ENCODE data around the gene FAM171A2.
"Not testable (repeated sequence)": the region's sequence is repeated elsewhere in the genome, so short reads cannot be mapped to it uniquely, and the experiment has no call there.

The FAM171A2 gene

GRCh38 chr17:44334315-44334714 lies 29.3 kb downstream of the FAM171A2 start:
- H3K4me2 ChIP-seq (ENCODE audit: low read length), result no peak overlapping the region
- no peaks in the 10 kb centered on the region for H3K4me1 ChIP-seq (ENCODE audit: control insufficient read depth in 1 of 2, insufficient read depth in 2 of 2, low read length in 2 of 2)
- WGBS (ENCODE audit: extremely low coverage, insufficient coverage, insufficient read length), result no CpG with 5 or more reads among the region's 2 CpGs
- H3K9ac ChIP-seq (ENCODE audit: low read length), result no peak overlapping the region
- H3K4me3 ChIP-seq (ENCODE audit: low read depth, low read length), result no peak overlapping the region
- H3K4ac ChIP-seq (ENCODE audit: low read depth, low read length), result no peak overlapping the region
- H4K91ac ChIP-seq (ENCODE audit: low read depth, low read length), result no peak overlapping the region
- H3K27me3 ChIP-seq (ENCODE audit: insufficient read depth, low read length), result no peaks in the 10 kb centered on the region
- H3K36me3 ChIP-seq (ENCODE audit: control insufficient read depth in 1 of 2, insufficient read depth in 2 of 2, low read length in 2 of 2), result no peaks in the 10 kb centered on the region
- no peaks in the 10 kb centered on the region for H3K79me1 ChIP-seq (ENCODE audit: low read length)
- no peak overlapping the region for H3K14ac ChIP-seq (ENCODE audit: low read length)
- no peak overlapping the region for H4K12ac ChIP-seq (ENCODE audit: low read depth, low read length)
- no peak overlapping the region for H2BK120ac ChIP-seq (ENCODE audit: insufficient read depth, low read length, poor library complexity)
- H2AFZ ChIP-seq (ENCODE audit: insufficient read depth, low read length, poor library complexity), result no peak overlapping the region
- H2BK5ac ChIP-seq (ENCODE audit: low read depth, low read length, poor library complexity), result no peak overlapping the region
- no peak overlapping the region for H2AK5ac ChIP-seq (ENCODE audit: low read length)
- no peak for DNase-seq
- H3K18ac ChIP-seq (ENCODE audit: low read length), result no peak overlapping the region
- no peak overlapping the region for H4K8ac ChIP-seq (ENCODE audit: low read depth, low read length)
- no peaks in the 10 kb centered on the region for H3K79me2 ChIP-seq (ENCODE audit: control insufficient read depth, insufficient read depth, low read length, poor library complexity)
- H2BK12ac ChIP-seq (ENCODE audit: low read length), result no peak overlapping the region
- H3K23ac ChIP-seq (ENCODE audit: low read length), result no peak overlapping the region
- no peaks in the 10 kb centered on the region for H3K9me3 ChIP-seq (ENCODE audit: insufficient read depth, low read depth, low read length)
- no peak overlapping the region for H3K27ac ChIP-seq (ENCODE audit: low read depth, low read length)

- no peak for DNase-seq
- no peak overlapping the region for H4K12ac ChIP-seq (ENCODE audit: low read depth, low read length)
- no peak overlapping the region for H3K18ac ChIP-seq (ENCODE audit: low read length)
- H3K23ac ChIP-seq (ENCODE audit: low read length), result no peak overlapping the region
- no peaks in the 10 kb centered on the region for H3K9me3 ChIP-seq (ENCODE audit: insufficient read depth, low read depth, low read length)
- H3K4ac ChIP-seq (ENCODE audit: low read depth, low read length), result no peak overlapping the region
- no peak overlapping the region for H3K4me3 ChIP-seq (ENCODE audit: low read depth, low read length)
- no peak overlapping the region for H2AK5ac ChIP-seq (ENCODE audit: low read length)
- H4K91ac ChIP-seq (ENCODE audit: low read depth, low read length), result no peak overlapping the region
- H2AFZ ChIP-seq (ENCODE audit: insufficient read depth, low read length, poor library complexity), result no peak overlapping the region
- H3K4me2 ChIP-seq (ENCODE audit: low read length), result no peak overlapping the region
- no peaks in the 10 kb centered on the region for H3K79me2 ChIP-seq (ENCODE audit: control insufficient read depth, insufficient read depth, low read length, poor library complexity)
- H3K36me3 ChIP-seq (ENCODE audit: control insufficient read depth in 1 of 2, insufficient read depth in 2 of 2, low read length in 2 of 2), result no peaks in the 10 kb centered on the region
- no peak overlapping the region for H3K14ac ChIP-seq (ENCODE audit: low read length)
- H2BK120ac ChIP-seq (ENCODE audit: insufficient read depth, low read length, poor library complexity), result no peak overlapping the region
- WGBS (ENCODE audit: extremely low coverage, insufficient coverage, insufficient read length), result no CpG with 5 or more reads among the region's 5 CpGs
- H4K8ac ChIP-seq (ENCODE audit: low read depth, low read length), result no peak overlapping the region
- no peak overlapping the region for H2BK5ac ChIP-seq (ENCODE audit: low read depth, low read length, poor library complexity)
- no peaks in the 10 kb centered on the region for H3K79me1 ChIP-seq (ENCODE audit: low read length)
- no peak overlapping the region for H3K9ac ChIP-seq (ENCODE audit: low read length)
- H2BK12ac ChIP-seq (ENCODE audit: low read length), result no peak overlapping the region
- no peaks in the 10 kb centered on the region for H3K4me1 ChIP-seq (ENCODE audit: control insufficient read depth in 1 of 2, insufficient read depth in 2 of 2, low read length in 2 of 2)
- H3K27me3 ChIP-seq (ENCODE audit: insufficient read depth, low read length), result no peaks in the 10 kb centered on the region
- no peak overlapping the region for H3K27ac ChIP-seq (ENCODE audit: low read depth, low read length)
Measured at GRCh38 chr17:44333371-44333770, 30.3 kb downstream of the FAM171A2 start.

- Histone ChIP-seq H3K9ac (ENCODE audit: low read length) (no peak overlapping the region), H3K23ac (ENCODE audit: low read length) (no peak overlapping the region), H3K9me3 (ENCODE audit: insufficient read depth, low read depth, low read length) (no peaks in the 10 kb centered on the region), H4K91ac (ENCODE audit: low read depth, low read length) (no peak overlapping the region), H3K4me3 (ENCODE audit: low read depth, low read length) (no peak overlapping the region), H4K8ac (ENCODE audit: low read depth, low read length) (no peak overlapping the region), H3K27ac (ENCODE audit: low read depth, low read length) (no peak overlapping the region), H3K79me2 (ENCODE audit: control insufficient read depth, insufficient read depth, low read length, poor library complexity) (no peaks in the 10 kb centered on the region), H3K4me2 (ENCODE audit: low read length) (no peak overlapping the region), H2AFZ (ENCODE audit: insufficient read depth, low read length, poor library complexity) (no peak overlapping the region), H3K4me1 (ENCODE audit: control insufficient read depth in 1 of 2, insufficient read depth in 2 of 2, low read length in 2 of 2) (peaks cover 0 to 2% of the 10 kb centered on the region in 2 experiments), H2AK5ac (ENCODE audit: low read length) (no peak overlapping the region), H3K27me3 (ENCODE audit: insufficient read depth, low read length) (no peaks in the 10 kb centered on the region), H3K36me3 (ENCODE audit: control insufficient read depth in 1 of 2, insufficient read depth in 2 of 2, low read length in 2 of 2) (no peaks in the 10 kb centered on the region), H3K14ac (ENCODE audit: low read length) (no peak overlapping the region), H2BK12ac (ENCODE audit: low read length) (no peak overlapping the region), H3K4ac (ENCODE audit: low read depth, low read length) (no peak overlapping the region), H3K79me1 (ENCODE audit: low read length) (no peaks in the 10 kb centered on the region), H2BK5ac (ENCODE audit: low read depth, low read length, poor library complexity) (no peak overlapping the region), H4K12ac (ENCODE audit: low read depth, low read length) (no peak overlapping the region), H2BK120ac (ENCODE audit: insufficient read depth, low read length, poor library complexity) (no peak overlapping the region), H3K18ac (ENCODE audit: low read length) (no peak overlapping the region)
- DNase-seq, result peak; percentile 89 to 99
- WGBS (ENCODE audit: extremely low coverage, insufficient coverage, insufficient read length), result no CpG with 5 or more reads among the region's 7 CpGs
Measured at GRCh38 chr17:44331249-44331760, 32.3 kb downstream of the FAM171A2 start.

- not testable (repeated sequence) for H2BK12ac ChIP-seq (ENCODE audit: low read length); H3K4ac ChIP-seq (ENCODE audit: low read depth, low read length); H4K91ac ChIP-seq (ENCODE audit: low read depth, low read length); H3K4me1 ChIP-seq (ENCODE audit: control insufficient read depth in 1 of 2, insufficient read depth in 2 of 2, low read length in 2 of 2); DNase-seq; H4K12ac ChIP-seq (ENCODE audit: low read depth, low read length); H3K27me3 ChIP-seq (ENCODE audit: insufficient read depth, low read length); H3K4me3 ChIP-seq (ENCODE audit: low read depth, low read length); H3K79me2 ChIP-seq (ENCODE audit: control insufficient read depth, insufficient read depth, low read length, poor library complexity); H4K8ac ChIP-seq (ENCODE audit: low read depth, low read length); H2AK5ac ChIP-seq (ENCODE audit: low read length); H2BK120ac ChIP-seq (ENCODE audit: insufficient read depth, low read length, poor library complexity); H3K4me2 ChIP-seq (ENCODE audit: low read length); H3K23ac ChIP-seq (ENCODE audit: low read length); H3K9me3 ChIP-seq (ENCODE audit: insufficient read depth, low read depth, low read length); H3K18ac ChIP-seq (ENCODE audit: low read length); H3K27ac ChIP-seq (ENCODE audit: low read depth, low read length); H3K36me3 ChIP-seq (ENCODE audit: control insufficient read depth in 1 of 2, insufficient read depth in 2 of 2, low read length in 2 of 2); H3K14ac ChIP-seq (ENCODE audit: low read length); H2AFZ ChIP-seq (ENCODE audit: insufficient read depth, low read length, poor library complexity); H3K9ac ChIP-seq (ENCODE audit: low read length); H2BK5ac ChIP-seq (ENCODE audit: low read depth, low read length, poor library complexity); H3K79me1 ChIP-seq (ENCODE audit: low read length)
- WGBS (ENCODE audit: extremely low coverage, insufficient coverage, insufficient read length), result no CpG with 5 or more reads among the region's 5 CpGs
Measured at GRCh38 chr17:44330263-44330662, 33.4 kb downstream of the FAM171A2 start.
